Measurements from ENCODE around the gene SMYD5. TPM values are rescaled to one million over a fixed set of nuclear protein-coding genes. Genes with fewer than 3 reads are reported as not detected.

The SMYD5 gene
- total RNA-seq, 1 experiment from 2014 or later: 37.4 TPM

GRCh38 chr2:73257425-73258125, 43.5 kb downstream of the SMYD5 start (continued):
- TF ChIP-seq MAX (IDR thresholded peaks at IDR 0.05): no peak
- no peak for TF ChIP-seq YY1 (IDR thresholded peaks at IDR 0.05; ENCODE audit: extremely low read depth, insufficient replicate concordance, low read depth, low read length)

- CTCF ChIA-PET: no interaction called here
- intact Hi-C loops (cut with micrococcal nuclease): no loop called here
- peaks cover 12 to 13% of the 10 kb centered on the region in 2 experiments; a peak in 3 of 4 replicates for H3K36me3 ChIP-seq (ENCODE audit: control insufficient read depth in 1 of 2, insufficient read depth in 2 of 2, low read length in 2 of 2)
- no peaks in the 10 kb centered on the region for H3K9me3 ChIP-seq (ENCODE audit: control insufficient read depth in 1 of 2, insufficient read depth in 1 of 2, low read depth in 1 of 2, low read length in 2 of 2)
- H4K20me1 ChIP-seq (ENCODE audit: insufficient read depth): no peaks in the 10 kb centered on the region; the same call in 1 of the 2 replicates
- H3K9ac ChIP-seq (ENCODE audit: low read length): no peak overlapping the region
- no TSS peak for BruUV-seq (replicated peaks)
- H2AFZ ChIP-seq (ENCODE audit: low read depth, low read length, poor library complexity, severe bottlenecking): no peak overlapping the region
- DNase-seq (ENCODE audit: low read depth, low spot score) (no peak), ATAC-seq (no peak)
- RAD21 ChIA-PET (ENCODE audit: low non-redundant PET in 1 of 2, low total read pairs in 2 of 2, uncharacterized antibody in 2 of 2, unreplicated experiment in 2 of 2): no interaction called here
- no peak overlapping the region for H3K27ac ChIP-seq (ENCODE audit: low read depth, low read length)
- H3K9me2 ChIP-seq (ENCODE audit: insufficient read depth): no peaks in the 10 kb centered on the region
- H3K79me2 ChIP-seq (ENCODE audit: insufficient read depth, low read length): no peaks in the 10 kb centered on the region
- TF ChIP-seq RAD21 (IDR thresholded peaks at IDR 0.05; ENCODE audit: low read depth) (no peak), POLR2A (IDR thresholded peaks at IDR 0.05; ENCODE audit: borderline replicate concordance, extremely low read depth, insufficient read depth, insufficient read length) (no peak), ZFX (IDR thresholded peaks at IDR 0.05) (no peak), YY1 (IDR thresholded peaks at IDR 0.05; ENCODE audit: extremely low read depth, insufficient replicate concordance, low read depth, low read length) (no peak), JUND (IDR thresholded peaks at IDR 0.05) (no peak), SIN3A (IDR thresholded peaks at IDR 0.05; ENCODE audit: low read depth) (no peak), ZNF274 (IDR thresholded peaks at IDR 0.05; ENCODE audit: low read depth, low read length) (no peak), TCF7L2 (IDR thresholded peaks at IDR 0.05; ENCODE audit: borderline replicate concordance, extremely low read depth, insufficient read depth, insufficient read length) (no peak), SRF (IDR thresholded peaks at IDR 0.05; ENCODE audit: low read depth) (no peak)
- no peaks in the 10 kb centered on the region for H3K4me1 ChIP-seq (ENCODE audit: control insufficient read depth in 1 of 2, insufficient read depth in 2 of 2, low read length in 2 of 2)
- H3K4me3 ChIP-seq (replicated peaks in 1 of 2; ENCODE audit: low read depth in 1 of 2, low read length in 2 of 2): no peak overlapping the region
- H3K4me2 ChIP-seq (ENCODE audit: low read length): no peak overlapping the region
- POLR2A ChIA-PET: interaction anchor here (1.7 to 1.8 kb wide), 2 partner anchors 14 to 25 kb away, joined by 3 to 5 read pairs; partner anchors contain the start of gene PRADC1
- H3K27me3 ChIP-seq (ENCODE audit: insufficient read depth, low read length): no peaks in the 10 kb centered on the region
Observed at GRCh38 chr2:73258186-73258912, 44.3 kb downstream of the SMYD5 start.
